Endodermal cell (in vitro differentiated cells): ENCODE results near the gene NECTIN2. TPM values are rescaled to one million over a fixed set of nuclear protein-coding genes. Genes with fewer than 3 reads are reported as not detected.

ENCODE experiments used
- DNase-seq: peaks from one replicate; pipeline ENCODE4 v3.0.0-alpha.2; 2017
- H3K27ac ChIP-seq: 2 replicates; pipeline ENCODE4 v1.5.1; 2013; ENCODE audit warnings: mild to moderate bottlenecking, low read depth, low read length, moderate library complexity
- H3K27me3 ChIP-seq: 2 replicates; pipeline ENCODE4 v1.6.1; 2013; ENCODE audit warnings: mild to moderate bottlenecking, low read length, moderate library complexity; ENCODE audit not compliant: insufficient read depth, control insufficient read depth, poor library complexity, severe bottlenecking
- H3K36me3 ChIP-seq: 2 replicates; pipeline ENCODE4 v1.7.0; 2013; ENCODE audit warnings: mild to moderate bottlenecking, low read length, moderate library complexity; ENCODE audit not compliant: control insufficient read depth, insufficient read depth
- H3K4me1 ChIP-seq: one replicate; pipeline ENCODE4 v1.7.0; 2013; ENCODE audit warnings: low read length; ENCODE audit not compliant: control insufficient read depth, insufficient read depth
- H3K4me3 ChIP-seq: 2 replicates; pipeline ENCODE4 v1.5.1; 2013; ENCODE audit warnings: mild to moderate bottlenecking, low read length, moderate library complexity
- H3K9ac ChIP-seq: 2 replicates; pipeline ENCODE4 v1.6.1; 2013; ENCODE audit warnings: mild to moderate bottlenecking, low read length, moderate library complexity; ENCODE audit not compliant: poor library complexity, severe bottlenecking; ENCODE audit errors: extremely low read depth
- H3K9me3 ChIP-seq: 2 replicates; pipeline ENCODE4 v1.6.1; 2013; ENCODE audit warnings: mild to moderate bottlenecking, low read length, moderate library complexity; ENCODE audit not compliant: control insufficient read depth
- H3K27ac Mint-ChIP-seq: 2 replicates; pipeline ENCODE4 v1.8.0; 2020; ENCODE audit warnings: mixed read lengths
- H3K27me3 Mint-ChIP-seq: 2 replicates; pipeline ENCODE4 v1.8.0; 2021; ENCODE audit warnings: mild to moderate bottlenecking, mixed read lengths; ENCODE audit not compliant: insufficient read depth
- H3K36me3 Mint-ChIP-seq: 2 replicates; pipeline ENCODE4 v1.8.0; 2020; ENCODE audit warnings: low read depth, mixed read lengths
- H3K4me1 Mint-ChIP-seq: 2 replicates; pipeline ENCODE4 v1.8.0; 2020; ENCODE audit warnings: mixed read lengths
- H3K4me3 Mint-ChIP-seq: 2 replicates; pipeline ENCODE4 v1.8.0; 2020; ENCODE audit warnings: mild to moderate bottlenecking, moderate library complexity, mixed read lengths
- H3K9me3 Mint-ChIP-seq: 2 replicates; pipeline ENCODE4 v1.8.0; 2020; ENCODE audit warnings: mild to moderate bottlenecking, mixed read lengths
- CTCF ChIP-seq: fragments of 200-600 bp; sonication (generic); conservative IDR thresholded peaks from 2 replicates; pipeline ENCODE4 v1.5.0; 2021; ENCODE audit warnings: antibody characterized with exemption, mild to moderate bottlenecking
- WGBS, 2 experiments: methylation state at CpG; one replicate each; pipeline versions ENCODE4 v1.1.5 to v1.1.7; 2013; ENCODE audit warnings: missing lambda C conversion rate in 2 of 2, mixed read lengths in 1 of 2; ENCODE audit not compliant: insufficient coverage in 1 of 2, insufficient read length in 1 of 2; 5-methylcytosine and 5-hydroxymethylcytosine counted together
- total RNA-seq, 2 donors: library from RNA; stranded (reverse); fragmentation: NEBNext Ultra II Directional in 1 of 2; extraction: Animal tissue kit (Norgen Biotek cat#: 25700) in 1 of 2; gene quantifications; 2 replicates in 1 of 2; 3 replicates in 1 of 2; pipeline ENCODE4 v1.2.1, GENCODE V29; 2021

Gene NECTIN2
- total RNA-seq, 2 donors from 2014 or later = 248 to 260 TPM

DNA sequence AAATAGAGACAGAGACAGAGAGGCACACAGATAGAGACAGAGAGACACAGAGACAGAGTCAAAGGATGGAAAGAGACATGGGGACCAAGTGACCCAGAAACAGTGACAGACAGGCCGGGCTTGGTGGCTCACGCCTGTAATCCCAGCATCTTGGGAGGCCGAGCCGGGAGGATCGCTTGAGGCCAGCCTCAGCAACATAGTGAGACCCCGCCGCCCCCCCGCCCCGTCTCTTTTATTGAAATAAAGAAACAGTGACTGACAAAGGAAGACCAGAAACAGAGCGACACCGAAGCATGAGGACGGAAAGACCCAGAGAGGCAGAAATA is 848 bp upstream of the NECTIN2 start:
- DNase-seq = no peak
- Histone ChIP-seq H3K9ac (no peak overlapping the region), H3K27me3 (no peaks in the 10 kb centered on the region), H3K4me1 (peaks cover 4% of the 10 kb centered on the region), H3K27ac (no peak overlapping the region), H3K36me3 (peaks cover 12% of the 10 kb centered on the region), H3K4me3 (peak overlapping the region; percentile 81), H3K9me3 (no peaks in the 10 kb centered on the region)
- TF ChIP-seq CTCF = no peak
- no peaks in the 10 kb centered on the region for H3K9me3 Mint-ChIP-seq
- H3K36me3 Mint-ChIP-seq = peaks cover 11% of the 10 kb centered on the region
- H3K27ac Mint-ChIP-seq = peak overlapping the region; percentile 99
- peak overlapping the region; percentile 99 for H3K4me3 Mint-ChIP-seq
- WGBS, 2 experiments = 19 to 27% methylated on average over 12 of the region's 12 CpGs
- H3K4me1 Mint-ChIP-seq = peaks cover 18% of the 10 kb centered on the region
- H3K27me3 Mint-ChIP-seq = no peaks in the 10 kb centered on the region

GRCh38 chr19:44846455-44847143 is 502 bp downstream of the NECTIN2 start:
- peak overlapping the region; percentile 100 for H3K9ac ChIP-seq
- Mint-ChIP-seq H3K36me3 (peaks cover 17% of the 10 kb centered on the region), H3K27me3 (no peaks in the 10 kb centered on the region), H3K27ac (peak overlapping the region; percentile 100), H3K4me3 (peak overlapping the region; percentile 99), H3K9me3 (no peaks in the 10 kb centered on the region), H3K4me1 (peaks cover 23% of the 10 kb centered on the region)
- H3K9me3 ChIP-seq = no peaks in the 10 kb centered on the region
- H3K36me3 ChIP-seq = peaks cover 25% of the 10 kb centered on the region
- H3K4me3 ChIP-seq = peak overlapping the region; percentile 100
- H3K27ac ChIP-seq = peak overlapping the region; percentile 96
- H3K4me1 ChIP-seq = peaks cover 7% of the 10 kb centered on the region
- peak; percentile 96 for DNase-seq
- 0% methylated on average over 23 to 51 of the region's 51 CpGs for WGBS, 2 experiments
- no peak for TF ChIP-seq CTCF
- H3K27me3 ChIP-seq = no peaks in the 10 kb centered on the region

DNA sequence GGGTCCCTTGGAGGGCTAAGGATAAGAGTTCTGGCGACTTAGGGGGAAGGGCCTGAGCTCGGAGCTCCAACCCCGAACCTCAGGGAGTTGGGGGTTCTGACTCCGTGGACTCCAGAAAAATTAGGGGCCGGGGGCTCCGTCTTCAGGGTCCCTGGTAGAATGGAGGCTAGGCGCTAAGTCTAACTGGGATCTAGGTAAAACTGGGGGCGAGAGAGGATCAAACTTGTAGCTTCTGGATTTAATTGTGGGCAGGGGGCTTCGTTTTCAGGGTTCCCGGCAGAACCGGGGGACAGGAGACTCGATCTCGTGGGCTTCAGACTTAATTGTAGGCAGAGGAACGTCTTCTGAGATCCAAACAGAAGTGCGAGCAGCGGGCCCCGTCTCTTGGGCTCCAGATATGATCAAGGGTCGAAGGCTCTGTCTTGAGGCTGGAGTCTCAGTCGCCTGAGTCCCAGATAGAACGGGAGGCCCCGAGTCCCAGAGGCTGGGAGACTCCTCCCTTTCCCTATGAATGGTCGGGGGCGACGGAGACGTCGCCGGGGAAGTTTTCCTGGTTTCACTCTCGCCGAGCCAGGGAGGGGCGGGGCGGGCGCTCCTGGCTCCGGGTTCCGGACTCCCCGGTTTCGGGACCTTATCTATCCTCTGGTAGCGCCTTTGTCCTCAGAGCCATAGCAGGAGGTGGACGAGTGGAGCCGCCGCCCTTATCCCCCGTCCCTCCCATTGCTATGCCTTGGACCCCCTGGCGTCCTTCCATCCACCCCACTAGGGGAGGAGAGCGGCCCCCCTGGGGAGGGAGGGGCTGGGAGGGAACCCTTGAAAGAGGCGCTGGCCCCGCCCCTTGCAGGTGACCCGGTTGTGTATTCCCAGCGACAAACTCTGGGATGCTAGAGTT is 1.3 kb downstream of the NECTIN2 start:
- H3K9ac ChIP-seq = peak overlapping the region; percentile 100
- peak overlapping the region; percentile 99 for H3K4me3 Mint-ChIP-seq
- no peaks in the 10 kb centered on the region for H3K9me3 Mint-ChIP-seq
- peaks cover 7% of the 10 kb centered on the region for H3K4me1 ChIP-seq
- H3K36me3 Mint-ChIP-seq = peaks cover 22% of the 10 kb centered on the region
- 0 to 2% methylated on average over 16 to 46 of the region's 47 CpGs for WGBS, 2 experiments
- H3K27ac ChIP-seq = peak overlapping the region; percentile 96
- peaks cover 28% of the 10 kb centered on the region for H3K36me3 ChIP-seq
- peak overlapping the region; percentile 100 for H3K4me3 ChIP-seq
- DNase-seq = peak; percentile 88
- H3K27me3 Mint-ChIP-seq = no peaks in the 10 kb centered on the region
- no peak for TF ChIP-seq CTCF
- H3K27me3 ChIP-seq = no peaks in the 10 kb centered on the region
- peaks cover 28% of the 10 kb centered on the region for H3K4me1 Mint-ChIP-seq
- H3K9me3 ChIP-seq = no peaks in the 10 kb centered on the region
- H3K27ac Mint-ChIP-seq = peak overlapping the region; percentile 100
